ENCODE data around the gene STPG2.

Gene STPG2

DNA sequence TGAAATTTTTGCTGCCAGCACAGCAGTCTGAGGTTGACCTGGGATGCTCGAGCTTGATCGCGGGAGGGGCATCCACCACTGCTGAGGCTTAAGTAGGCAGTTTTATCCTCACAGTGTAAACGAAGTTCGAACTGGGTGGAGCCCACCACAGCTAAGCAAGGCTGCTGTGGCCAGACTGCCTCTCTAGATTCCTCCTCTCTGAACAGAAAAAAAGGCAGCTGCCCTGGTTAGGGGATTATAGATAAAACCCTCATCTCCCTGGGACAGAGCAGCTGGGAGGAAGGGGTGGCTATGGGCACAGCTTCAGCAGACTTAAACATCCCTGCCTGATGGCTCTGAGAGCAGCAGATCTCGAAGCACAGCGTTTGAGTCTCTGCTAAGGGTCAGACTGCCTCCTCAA lies 314.6 kb downstream of the STPG2 start:
- TF ChIP-seq EZH2 (optimal IDR thresholded peaks at IDR 0.05; ENCODE audit: low read depth, low read length) (no peak), CTCF (IDR thresholded peaks at IDR 0.05; ENCODE audit: low read length) (no peak), EZH2phosphoT487 (IDR thresholded peaks at IDR 0.05; ENCODE audit: low read length) (no peak)
- DNase-seq = no peak
- H3K27ac ChIP-seq (ENCODE audit: low read length) = no peak overlapping the region
- H3K4me2 ChIP-seq (ENCODE audit: low read depth, low read length) = no peak overlapping the region
- no peaks in the 10 kb centered on the region for H3K27me3 ChIP-seq (replicated peaks; ENCODE audit: insufficient read depth, low read length)
- no peaks in the 10 kb centered on the region for H3K79me2 ChIP-seq (ENCODE audit: low read length)
- H3K36me3 ChIP-seq (replicated peaks; ENCODE audit: insufficient read depth, low read length) = no peaks in the 10 kb centered on the region
- H3K9me2 ChIP-seq (replicated peaks; ENCODE audit: insufficient read depth, low read length) = no peaks in the 10 kb centered on the region
- no peaks in the 10 kb centered on the region for H3K9me3 ChIP-seq (replicated peaks; ENCODE audit: insufficient read depth, low read length)
- no peaks in the 10 kb centered on the region for H4K20me1 ChIP-seq (ENCODE audit: insufficient read depth, low read length)
- no peaks in the 10 kb centered on the region for H3F3A ChIP-seq (ENCODE audit: insufficient read depth, low read length)
- H3K4me1 ChIP-seq (ENCODE audit: low read length) = no peaks in the 10 kb centered on the region
- H3K9ac ChIP-seq (ENCODE audit: low read length) = no peak overlapping the region
- H2AFZ ChIP-seq (ENCODE audit: low read length) = no peak overlapping the region
- H3K4me3 ChIP-seq (ENCODE audit: low read length) = no peak overlapping the region

GRCh38 chr4:97819294-97819693 lies 324.0 kb downstream of the STPG2 start:
- TF ChIP-seq EZH2phosphoT487 (IDR thresholded peaks at IDR 0.05; ENCODE audit: low read length) (no peak), EZH2 (optimal IDR thresholded peaks at IDR 0.05; ENCODE audit: low read depth, low read length) (no peak), CTCF (IDR thresholded peaks at IDR 0.05; ENCODE audit: low read length) (no peak)
- no peaks in the 10 kb centered on the region for H3K9me2 ChIP-seq (replicated peaks; ENCODE audit: insufficient read depth, low read length)

DNA sequence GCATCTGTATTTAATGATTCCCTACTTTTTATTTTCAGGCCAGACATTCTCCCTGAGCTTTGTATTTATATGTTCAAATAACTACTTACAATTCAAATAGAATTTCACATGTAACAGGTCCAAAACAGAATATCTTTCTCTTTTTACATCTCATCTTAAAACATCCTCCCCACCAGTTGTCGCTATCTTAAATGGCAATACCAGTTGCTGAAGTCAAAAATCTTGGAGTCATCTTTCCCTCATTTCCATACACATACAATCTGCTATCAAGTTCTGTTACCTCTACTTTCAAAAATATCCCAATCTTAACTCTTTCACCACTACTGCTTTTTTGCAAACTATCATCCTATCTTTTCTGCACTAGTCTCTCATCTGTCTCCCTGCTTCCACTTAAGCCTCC lies 330.5 kb downstream of the STPG2 start:
- DNase-seq = no peak
- Histone ChIP-seq H3K4me1 (ENCODE audit: low read length) (no peaks in the 10 kb centered on the region), H3K27me3 (replicated peaks; ENCODE audit: insufficient read depth, low read length) (no peaks in the 10 kb centered on the region), H3K79me2 (ENCODE audit: low read length) (no peaks in the 10 kb centered on the region), H2AFZ (ENCODE audit: low read length) (no peak overlapping the region), H3K4me2 (ENCODE audit: low read depth, low read length) (no peak overlapping the region), H4K20me1 (ENCODE audit: insufficient read depth, low read length) (no peaks in the 10 kb centered on the region), H3K4me3 (ENCODE audit: low read length) (no peak overlapping the region), H3K27ac (ENCODE audit: low read length) (no peak overlapping the region), H3K36me3 (replicated peaks; ENCODE audit: insufficient read depth, low read length) (no peaks in the 10 kb centered on the region), H3K9me2 (replicated peaks; ENCODE audit: insufficient read depth, low read length) (no peaks in the 10 kb centered on the region), H3K9ac (ENCODE audit: low read length) (no peak overlapping the region), H3F3A (ENCODE audit: insufficient read depth, low read length) (no peaks in the 10 kb centered on the region), H3K9me3 (replicated peaks; ENCODE audit: insufficient read depth, low read length) (no peaks in the 10 kb centered on the region)
- no peak for TF ChIP-seq CTCF (IDR thresholded peaks at IDR 0.05; ENCODE audit: low read length)
- TF ChIP-seq EZH2phosphoT487 (IDR thresholded peaks at IDR 0.05; ENCODE audit: low read length) = no peak
- TF ChIP-seq EZH2 (optimal IDR thresholded peaks at IDR 0.05; ENCODE audit: low read depth, low read length) = no peak

More at GRCh38 chr4:97819294-97819693, 324.0 kb downstream of the STPG2 start:
- Histone ChIP-seq H3K4me2 (ENCODE audit: low read depth, low read length) (no peak overlapping the region), H3K4me3 (ENCODE audit: low read length) (no peak overlapping the region), H3K79me2 (ENCODE audit: low read length) (no peaks in the 10 kb centered on the region), H3K9ac (ENCODE audit: low read length) (no peak overlapping the region), H4K20me1 (ENCODE audit: insufficient read depth, low read length) (no peaks in the 10 kb centered on the region), H3K27ac (ENCODE audit: low read length) (no peak overlapping the region), H3K27me3 (replicated peaks; ENCODE audit: insufficient read depth, low read length) (no peaks in the 10 kb centered on the region), H2AFZ (ENCODE audit: low read length) (no peak overlapping the region), H3K4me1 (ENCODE audit: low read length) (no peaks in the 10 kb centered on the region), H3K36me3 (replicated peaks; ENCODE audit: insufficient read depth, low read length) (no peaks in the 10 kb centered on the region), H3F3A (ENCODE audit: insufficient read depth, low read length) (no peaks in the 10 kb centered on the region), H3K9me3 (replicated peaks; ENCODE audit: insufficient read depth, low read length) (no peaks in the 10 kb centered on the region)
- no peak for DNase-seq
